HEK293T (cell line): ENCODE results near the gene INKA1.

Experiments used
- CTCF ChIA-PET: fragments of 350-600 bp; formaldehyde crosslinking; extraction: SDS; loops from one replicate; lab custom pipeline; 2021; ENCODE audit warnings: antibody characterized with exemption, inconsistent platforms; lab: Yijun Ruan, JAX
- POLR2A ChIA-PET: fragments of 350-600 bp; formaldehyde crosslinking; extraction: SDS; loops from one replicate; lab custom pipeline; 2020; ENCODE audit warnings: antibody characterized with exemption, inconsistent platforms; lab: Yijun Ruan, JAX
- DNase-seq: peaks from one replicate; pipeline ENCODE4 v3.0.0; 2012; ENCODE audit warnings: mixed read lengths; ENCODE audit errors: extremely low spot score
- ARNT ChIP-seq: fragments of 450-650 bp; IDR thresholded peaks from 2 replicates; pipeline ENCODE4 v1.6.1; 2017; ENCODE audit warnings: mild to moderate bottlenecking
- BHLHE40 ChIP-seq: fragments of 450-650 bp; IDR thresholded peaks from 2 replicates; pipeline ENCODE4 v1.6.1; 2016; ENCODE audit warnings: mild to moderate bottlenecking, moderate library complexity, borderline replicate concordance
- CTBP1 ChIP-seq: fragments of 450-650 bp; IDR thresholded peaks from 2 replicates; pipeline ENCODE4 v1.6.1; 2016; ENCODE audit warnings: borderline replicate concordance
- ELF4 ChIP-seq: fragments of 450-650 bp; IDR thresholded peaks from 2 replicates; pipeline ENCODE4 v1.6.1; 2017; ENCODE audit warnings: antibody characterized with exemption
- FOXA1 ChIP-seq: fragments of 450-650 bp; IDR thresholded peaks from 2 replicates; pipeline ENCODE4 v1.6.1; 2016; ENCODE audit warnings: mild to moderate bottlenecking
- FOXK2 ChIP-seq: fragments of 450-650 bp; IDR thresholded peaks from 2 replicates; pipeline ENCODE4 v1.6.1; 2016; ENCODE audit warnings: mild to moderate bottlenecking
- FOXM1 ChIP-seq: fragments of 450-650 bp; IDR thresholded peaks from 2 replicates; pipeline ENCODE4 v1.6.1; 2017; ENCODE audit warnings: mild to moderate bottlenecking, borderline replicate concordance
- HDGF ChIP-seq: fragments of 450-650 bp; IDR thresholded peaks from 2 replicates; pipeline ENCODE4 v1.6.1; 2017; ENCODE audit warnings: antibody characterized with exemption, borderline replicate concordance
- L3MBTL2 ChIP-seq: fragments of 450-650 bp; conservative IDR thresholded peaks from 2 replicates; pipeline ENCODE4 v1.6.1; 2016; ENCODE audit warnings: mild to moderate bottlenecking
- LEF1 ChIP-seq: fragments of 450-650 bp; IDR thresholded peaks from 2 replicates; pipeline ENCODE4 v1.6.1; 2017; ENCODE audit warnings: mild to moderate bottlenecking, borderline replicate concordance
- NFRKB ChIP-seq: fragments of 450-650 bp; IDR thresholded peaks from 2 replicates; pipeline ENCODE4 v1.6.1; 2016; ENCODE audit warnings: mild to moderate bottlenecking, moderate library complexity
- SP1 ChIP-seq: fragments of 450-650 bp; IDR thresholded peaks from 2 replicates; pipeline ENCODE4 v1.6.1; 2017
- SUZ12 ChIP-seq: fragments of 450-650 bp; IDR thresholded peaks from 2 replicates; pipeline ENCODE4 v1.6.1; 2016; ENCODE audit warnings: mild to moderate bottlenecking
- TARDBP ChIP-seq: fragments of 450-650 bp; IDR thresholded peaks from 2 replicates; pipeline ENCODE4 v1.6.1; 2016
- ZNF384 ChIP-seq: fragments of 450-650 bp; IDR thresholded peaks from 2 replicates; pipeline ENCODE4 v1.6.1; 2016
- TF ChIP-seq, protein P1 (sequence below): fragments of 450-650 bp; IDR thresholded peaks from 2 replicates; pipeline ENCODE4 v1.6.1; 2016

INKA1 gene

DNA sequence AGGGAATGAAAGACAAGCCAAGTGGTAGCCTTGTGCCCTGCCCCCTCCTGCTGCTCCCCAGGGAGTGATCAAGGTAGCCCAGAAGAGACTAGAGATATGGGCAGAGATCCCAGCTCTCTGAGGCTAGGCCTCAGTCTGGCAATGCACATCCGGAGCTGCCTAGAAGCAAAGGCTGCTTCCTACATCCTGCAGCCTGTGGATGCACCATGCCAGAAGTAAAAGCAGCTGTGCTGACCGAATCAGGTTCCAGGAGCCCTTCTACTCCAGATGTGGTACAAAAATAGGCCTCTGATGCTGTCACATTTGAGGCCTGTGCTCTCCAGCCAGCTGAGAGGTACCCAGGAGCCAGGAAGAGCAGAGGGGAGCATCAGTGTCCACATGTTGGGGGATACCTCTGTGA, 37.3 kb downstream of the INKA1 start:
- no peak for DNase-seq
- ChIA-PET CTCF (no interaction called here), POLR2A (no interaction called here)
- no peak for TF ChIP-seq L3MBTL2
- no peak for TF ChIP-seq ARNT
- no peak for TF ChIP-seq ZNF384
- TF ChIP-seq SP1: no peak
- no peak for TF ChIP-seq FOXA1

DNA sequence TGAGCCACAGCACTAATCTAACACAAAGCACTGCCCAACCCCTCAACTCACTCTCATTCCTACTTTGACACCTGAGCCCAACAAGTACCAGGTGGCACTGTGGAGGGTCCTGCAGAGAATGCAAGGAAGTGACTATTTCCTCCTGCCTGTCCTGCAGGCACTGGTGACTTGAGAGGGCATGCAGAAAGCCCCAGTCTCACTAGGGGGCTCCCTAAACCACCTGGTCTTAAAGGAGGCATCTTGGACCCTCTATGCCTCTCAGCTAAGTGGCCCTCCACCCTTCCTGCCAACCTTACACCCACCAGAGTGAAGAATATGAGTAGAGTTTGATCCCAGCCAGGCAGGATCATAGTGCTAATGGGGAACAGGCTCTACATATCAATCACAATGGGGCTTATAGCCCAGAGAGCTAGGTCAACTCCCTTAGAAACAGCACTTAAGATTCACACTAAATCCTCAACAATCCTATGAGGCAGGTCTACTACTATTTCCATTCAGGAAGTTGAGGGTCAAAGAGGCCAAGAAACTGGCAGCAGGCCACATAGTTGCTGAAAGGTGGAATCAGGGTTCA, 38.1 kb downstream of the INKA1 start:
- TF ChIP-seq TARDBP (no peak), ARNT (no peak), FOXA1 (no peak), ELF4 (no peak), ZNF384 (no peak), HDGF (no peak), FOXK2 (no peak), SP1 (no peak), FOXM1 (no peak), LEF1 (no peak)
- TF ChIP-seq, protein P1, sequence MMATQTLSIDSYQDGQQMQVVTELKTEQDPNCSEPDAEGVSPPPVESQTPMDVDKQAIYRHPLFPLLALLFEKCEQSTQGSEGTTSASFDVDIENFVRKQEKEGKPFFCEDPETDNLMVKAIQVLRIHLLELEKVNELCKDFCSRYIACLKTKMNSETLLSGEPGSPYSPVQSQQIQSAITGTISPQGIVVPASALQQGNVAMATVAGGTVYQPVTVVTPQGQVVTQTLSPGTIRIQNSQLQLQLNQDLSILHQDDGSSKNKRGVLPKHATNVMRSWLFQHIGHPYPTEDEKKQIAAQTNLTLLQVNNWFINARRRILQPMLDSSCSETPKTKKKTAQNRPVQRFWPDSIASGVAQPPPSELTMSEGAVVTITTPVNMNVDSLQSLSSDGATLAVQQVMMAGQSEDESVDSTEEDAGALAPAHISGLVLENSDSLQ: no peak
- ChIA-PET POLR2A (interaction anchor here (1.5 kb wide), 1 partner anchor 38 kb away, joined by 6 read pairs; the partner anchor contains the start of gene INKA1), CTCF (interaction anchor here (0.7 to 1.2 kb wide), 2 partner anchors 25 to 28 kb away, joined by 3 read pairs; no protein-coding TSS in a partner anchor)
- DNase-seq: peak; percentile 31

DNA sequence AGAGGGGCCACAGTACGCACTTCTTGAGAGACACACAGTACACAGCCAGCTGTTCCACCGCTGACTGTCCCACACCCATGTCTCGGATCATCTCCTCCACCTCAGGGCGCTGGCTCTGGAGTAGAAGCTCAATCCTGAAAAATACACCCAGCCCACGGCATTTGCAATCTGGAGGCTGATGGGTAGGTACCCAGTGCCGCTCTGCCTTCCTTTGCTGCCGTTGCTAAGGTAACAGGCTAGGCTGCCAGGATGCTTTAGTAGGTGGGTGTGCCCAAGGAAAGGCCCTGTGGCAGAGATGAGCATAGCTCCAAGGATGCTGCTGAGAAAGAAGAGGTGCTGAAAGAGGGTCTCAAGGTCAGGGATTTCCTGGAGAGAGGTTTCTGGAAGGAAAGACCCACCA, 38.7 kb downstream of the INKA1 start:
- CTCF ChIA-PET: interaction anchor here (0.7 to 1.2 kb wide), 2 partner anchors 25 to 27 kb away, joined by 3 read pairs; no protein-coding TSS in a partner anchor
- DNase-seq: no peak
- POLR2A ChIA-PET: interaction anchor here (1.5 kb wide), 1 partner anchor 38 kb away, joined by 6 read pairs; the partner anchor contains the start of gene INKA1
- no peak for TF ChIP-seq SP1
- no peak for TF ChIP-seq NFRKB
- no peak for TF ChIP-seq ZNF384
- TF ChIP-seq FOXA1: no peak
- no peak for TF ChIP-seq TARDBP
- no peak for TF ChIP-seq LEF1
- TF ChIP-seq ARNT: no peak
- TF ChIP-seq, protein P1: no peak
- TF ChIP-seq CTBP1: no peak

DNA sequence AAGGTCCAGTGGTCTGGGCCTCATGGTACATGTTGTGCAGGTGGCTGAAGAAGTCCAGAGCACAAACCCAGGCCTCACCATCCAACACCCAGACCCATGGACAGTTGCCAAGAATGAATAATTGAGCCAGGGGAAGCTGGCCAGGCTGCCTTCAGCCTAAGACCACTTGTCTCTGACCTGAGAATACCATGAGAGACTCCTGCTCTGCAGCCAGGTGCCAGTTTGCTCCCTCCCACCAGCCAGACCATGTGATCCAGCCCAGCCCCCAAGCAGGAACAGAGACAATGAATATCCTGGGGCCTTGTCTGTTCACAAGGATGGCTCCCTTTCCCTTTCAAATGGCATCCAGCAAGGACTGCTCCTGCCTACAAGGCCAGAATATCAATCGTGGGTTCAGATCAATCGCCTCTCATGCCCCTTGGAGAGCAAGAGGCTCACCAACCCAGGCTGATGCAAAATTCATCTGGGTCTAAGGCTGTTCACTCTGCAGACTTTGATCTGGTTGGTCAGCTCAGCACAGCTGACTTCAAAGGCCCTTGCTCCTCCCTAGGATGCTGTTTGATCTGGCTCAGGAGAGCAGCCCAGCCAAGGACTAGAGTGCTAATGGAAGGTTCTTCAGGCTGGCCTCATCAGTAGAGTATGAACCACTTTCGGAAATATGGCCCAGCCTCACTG, 39.9 kb downstream of the INKA1 start:
- ChIA-PET CTCF (no interaction called here), POLR2A (no interaction called here)
- no peak for DNase-seq
- no peak for TF ChIP-seq FOXM1
- no peak for TF ChIP-seq ZNF384
- TF ChIP-seq ARNT: no peak
- TF ChIP-seq BHLHE40: no peak
- no peak for TF ChIP-seq SP1
- TF ChIP-seq, protein P1: no peak
- TF ChIP-seq ELF4: no peak
- TF ChIP-seq SUZ12: no peak
- no peak for TF ChIP-seq NFRKB
- no peak for TF ChIP-seq FOXA1
- no peak for TF ChIP-seq CTBP1
- no peak for TF ChIP-seq L3MBTL2
- no peak for TF ChIP-seq TARDBP
- no peak for TF ChIP-seq FOXK2
- no peak for TF ChIP-seq HDGF
- TF ChIP-seq LEF1: no peak

DNA sequence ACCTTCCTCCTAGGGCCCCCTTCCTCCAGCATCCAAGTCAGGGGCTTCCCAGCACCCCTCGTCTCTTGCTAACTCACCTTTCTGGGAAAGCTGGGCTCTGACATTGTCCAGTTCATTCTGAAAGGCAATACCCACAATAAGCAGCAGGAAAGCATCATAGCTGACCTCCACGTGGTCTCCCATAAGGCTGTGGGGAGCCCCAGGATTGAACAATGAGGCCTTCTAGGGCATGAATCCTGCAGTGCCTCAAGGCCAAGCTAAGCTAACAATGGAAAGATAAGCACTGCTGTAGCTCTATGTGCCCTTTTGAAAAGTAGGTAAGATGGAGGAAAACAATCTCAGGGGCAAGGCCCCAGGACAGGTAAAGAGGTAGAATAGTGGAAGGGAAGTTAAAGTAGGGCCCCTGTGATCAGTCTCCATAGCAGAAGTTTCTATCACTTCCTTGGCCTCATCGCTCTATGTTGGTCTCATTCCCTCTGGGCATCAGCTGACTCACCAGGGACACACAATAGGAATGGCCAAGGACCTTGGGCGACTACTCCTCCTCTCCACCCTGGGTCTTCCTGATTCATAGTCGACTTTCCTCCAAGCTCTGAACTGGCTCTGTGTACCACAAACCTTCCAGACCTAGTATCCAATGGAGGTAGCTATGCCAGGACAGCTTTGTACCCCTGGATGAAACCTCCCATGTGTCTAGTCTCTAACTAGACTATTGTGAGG, 41.6 kb downstream of the INKA1 start:
- CTCF ChIA-PET: no interaction called here
- POLR2A ChIA-PET: interaction anchor here (1.1 to 1.6 kb wide), 2 partner anchors 11 to 86 kb away, joined by 4 to 5 read pairs; no protein-coding TSS in a partner anchor
- no peak for DNase-seq
- TF ChIP-seq SP1: no peak

DNA sequence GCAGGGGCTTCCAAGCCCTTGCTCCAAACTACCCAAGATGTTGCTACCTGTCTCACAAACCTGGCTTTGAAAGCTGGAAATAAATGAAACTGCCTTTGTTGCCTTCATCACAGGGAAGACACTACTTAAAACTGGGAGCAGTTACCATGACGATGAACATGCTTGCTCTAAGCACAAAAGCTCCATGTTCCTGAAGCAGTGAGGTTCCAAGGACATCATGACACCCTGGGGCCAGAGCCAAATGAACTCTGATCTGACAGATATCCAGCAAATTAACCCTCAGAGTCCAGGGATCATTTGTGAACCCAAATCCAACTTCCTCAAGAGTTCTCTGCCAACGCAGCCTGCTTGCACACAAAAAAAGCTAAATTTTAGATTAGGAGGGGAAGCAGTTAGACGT, 42.6 kb downstream of the INKA1 start:
- CTCF ChIA-PET: no interaction called here
- DNase-seq: no peak
- POLR2A ChIA-PET: no interaction called here
- TF ChIP-seq FOXK2 (no peak), SP1 (no peak), HDGF (no peak), LEF1 (no peak), ELF4 (no peak), ARNT (no peak), FOXM1 (no peak), SUZ12 (no peak), ZNF384 (no peak), FOXA1 (no peak), NFRKB (no peak), BHLHE40 (no peak), L3MBTL2 (no peak), CTBP1 (no peak), TARDBP (no peak)
- TF ChIP-seq, protein P1: no peak
